Upper lobe of left lung (tissue), 4 donors: ENCODE results near the gene PDAP1.

Source experiments
- CTCF ChIP-seq, 6 experiments: fragments of 450-650 bp in 4 of 6; fragments of 200-600 bp in 2 of 6; sonication (generic) in 2 of 6; IDR thresholded peaks; one replicate each; pipeline ENCODE4 v1.5.1; 2016 to 2019; ENCODE audit warnings: antibody characterized with exemption in 6 of 6
- POLR2AphosphoS5 ChIP-seq, 2 donors: sonication (generic); formaldehyde crosslinking; IDR thresholded peaks; one replicate each; pipeline ENCODE4 v1.5.1; 2017; ENCODE audit warnings: antibody characterized with exemption in 2 of 2

DNA sequence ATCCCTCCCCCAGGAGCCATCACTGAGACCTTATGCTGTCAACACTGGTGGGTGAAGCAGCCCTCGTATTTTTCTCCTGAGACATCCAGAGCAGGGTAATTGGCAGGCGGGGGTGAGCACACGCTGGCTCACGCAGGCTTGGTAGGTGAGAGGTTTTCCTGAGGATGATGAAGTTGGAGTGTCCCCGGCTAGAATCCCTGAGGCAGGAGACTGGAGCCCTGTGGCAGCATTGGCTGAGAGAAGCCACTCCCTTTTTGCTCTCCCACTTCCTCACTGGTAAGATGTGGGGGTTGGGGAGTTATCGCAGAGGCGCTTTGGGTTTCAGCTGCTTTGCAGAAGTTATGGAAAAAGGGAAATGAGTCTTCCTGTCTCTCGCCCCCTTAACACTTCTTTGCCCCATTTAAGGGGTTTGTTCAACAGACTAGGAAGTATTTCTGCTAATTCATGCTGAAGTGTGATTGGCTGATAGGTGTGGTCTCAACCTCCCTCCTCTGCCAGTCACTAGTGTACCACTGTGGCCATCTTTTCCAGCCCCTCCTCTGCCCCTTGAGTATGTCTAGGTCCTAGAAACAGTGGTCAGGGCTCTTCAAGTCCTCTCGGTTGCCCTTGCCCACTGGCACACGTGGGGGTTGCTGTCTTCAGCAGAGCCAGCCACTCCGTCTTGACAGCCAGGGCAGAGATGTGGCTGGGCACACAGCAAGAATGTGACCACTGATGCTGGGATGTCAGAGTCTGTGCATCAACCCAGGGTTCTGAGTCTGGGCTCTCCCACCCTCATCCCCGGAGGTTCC is 28.2 kb downstream of the PDAP1 start:
- peak in 1 of 2 donors; percentile 32 for TF ChIP-seq POLR2AphosphoS5 (IDR thresholded peaks at IDR 0.05)
- no peak for TF ChIP-seq CTCF (IDR thresholded peaks at IDR 0.05)
